Measurements from ENCODE around the gene PFDN4. TPM values are rescaled to one million over a fixed set of nuclear protein-coding genes. Genes with fewer than 3 reads are reported as not detected.

PFDN4 gene
- total and polyA plus RNA-seq, 2 of the 13 experiments (the other 11 are each of a cell fraction or from before 2014, with no cell fraction given) = 59.8 to 227 TPM

DNA sequence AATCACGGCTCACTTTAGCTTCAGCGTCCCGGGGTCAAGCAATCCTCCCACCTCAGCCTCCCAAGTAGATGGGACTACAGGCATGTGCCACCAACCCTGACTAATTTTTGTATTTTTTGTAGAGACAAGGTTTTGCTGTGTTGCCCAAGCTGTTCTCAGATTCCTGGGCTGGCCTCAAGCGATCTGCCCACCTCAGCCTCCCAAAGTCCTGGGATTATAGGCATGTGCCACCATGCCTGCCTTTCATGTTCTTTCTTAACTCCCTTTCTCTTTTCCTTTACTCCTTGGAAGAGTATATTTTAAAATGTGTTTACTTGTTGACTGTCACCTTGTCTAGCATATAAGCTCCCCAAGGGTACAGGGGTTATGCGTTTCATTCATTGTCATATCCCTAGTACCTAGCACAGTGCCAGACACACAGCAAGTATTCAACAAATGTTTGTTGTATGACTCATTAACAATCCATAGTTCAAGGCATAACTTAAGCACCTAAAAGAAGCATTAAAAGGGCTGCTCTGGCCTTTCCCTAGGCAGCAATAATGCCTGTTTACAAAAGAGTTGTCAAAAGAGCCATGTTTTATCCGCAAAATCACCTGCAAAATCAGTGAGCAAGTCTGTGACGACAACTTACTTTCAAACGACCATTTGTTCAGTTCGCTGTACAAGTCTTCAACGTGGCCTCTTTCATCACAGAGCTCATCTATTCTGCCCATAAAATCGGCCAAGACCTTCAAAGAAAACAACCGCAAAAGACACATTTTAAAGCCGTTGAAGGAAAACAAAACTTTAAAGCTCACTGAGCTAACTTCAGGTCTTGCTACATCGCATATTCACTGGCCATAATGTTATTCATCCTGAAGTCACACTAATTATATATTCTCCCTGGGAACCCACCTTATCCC lies 38.7 kb upstream of the PFDN4 start (continued):
- TF ChIP-seq ZIK1 (CRISPR knock-in tag; IDR thresholded peaks at IDR 0.05; ENCODE audit: borderline replicate concordance, low read depth) = no peak
- no peak for TF ChIP-seq NCOA5 (CRISPR knock-in tag; IDR thresholded peaks at IDR 0.05)
- 0 out of 2 replicates have a peak, but pooled peaks have one; percentile 21 for TF ChIP-seq SMARCC2 (IDR thresholded peaks at IDR 0.05)
- TF ChIP-seq TSC22D2 (CRISPR knock-in tag; IDR thresholded peaks at IDR 0.05; ENCODE audit: borderline replicate concordance) = no peak
- TF ChIP-seq ZNF432 (CRISPR knock-in tag; IDR thresholded peaks at IDR 0.05; ENCODE audit: borderline replicate concordance) = no peak
- TF ChIP-seq, protein P1, sequence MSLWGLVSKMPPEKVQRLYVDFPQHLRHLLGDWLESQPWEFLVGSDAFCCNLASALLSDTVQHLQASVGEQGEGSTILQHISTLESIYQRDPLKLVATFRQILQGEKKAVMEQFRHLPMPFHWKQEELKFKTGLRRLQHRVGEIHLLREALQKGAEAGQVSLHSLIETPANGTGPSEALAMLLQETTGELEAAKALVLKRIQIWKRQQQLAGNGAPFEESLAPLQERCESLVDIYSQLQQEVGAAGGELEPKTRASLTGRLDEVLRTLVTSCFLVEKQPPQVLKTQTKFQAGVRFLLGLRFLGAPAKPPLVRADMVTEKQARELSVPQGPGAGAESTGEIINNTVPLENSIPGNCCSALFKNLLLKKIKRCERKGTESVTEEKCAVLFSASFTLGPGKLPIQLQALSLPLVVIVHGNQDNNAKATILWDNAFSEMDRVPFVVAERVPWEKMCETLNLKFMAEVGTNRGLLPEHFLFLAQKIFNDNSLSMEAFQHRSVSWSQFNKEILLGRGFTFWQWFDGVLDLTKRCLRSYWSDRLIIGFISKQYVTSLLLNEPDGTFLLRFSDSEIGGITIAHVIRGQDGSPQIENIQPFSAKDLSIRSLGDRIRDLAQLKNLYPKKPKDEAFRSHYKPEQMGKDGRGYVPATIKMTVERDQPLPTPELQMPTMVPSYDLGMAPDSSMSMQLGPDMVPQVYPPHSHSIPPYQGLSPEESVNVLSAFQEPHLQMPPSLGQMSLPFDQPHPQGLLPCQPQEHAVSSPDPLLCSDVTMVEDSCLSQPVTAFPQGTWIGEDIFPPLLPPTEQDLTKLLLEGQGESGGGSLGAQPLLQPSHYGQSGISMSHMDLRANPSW (CRISPR knock-in tag; IDR thresholded peaks at IDR 0.05; ENCODE audit: borderline replicate concordance) = no peak
- no peak for TF ChIP-seq RBAK (CRISPR knock-in tag; IDR thresholded peaks at IDR 0.05)
- peak; percentile 43; the same call in 1 of the 2 replicates for TF ChIP-seq SOX5 (CRISPR knock-in tag; IDR thresholded peaks at IDR 0.05; ENCODE audit: borderline replicate concordance)
- no peak for TF ChIP-seq NFKB2 (CRISPR knock-in tag; IDR thresholded peaks at IDR 0.05; ENCODE audit: borderline replicate concordance)
- TF ChIP-seq FOSL2 (CRISPR knock-in tag; IDR thresholded peaks at IDR 0.05) = peak; percentile 91
- no peak for TF ChIP-seq ZNF441 (CRISPR knock-in tag; IDR thresholded peaks at IDR 0.05; ENCODE audit: borderline replicate concordance)
- TF ChIP-seq ZNF775 (CRISPR knock-in tag; IDR thresholded peaks at IDR 0.05; ENCODE audit: borderline replicate concordance) = no peak
- TF ChIP-seq ZNF24 (IDR thresholded peaks at IDR 0.05) = no peak
- TF ChIP-seq, protein P2, sequence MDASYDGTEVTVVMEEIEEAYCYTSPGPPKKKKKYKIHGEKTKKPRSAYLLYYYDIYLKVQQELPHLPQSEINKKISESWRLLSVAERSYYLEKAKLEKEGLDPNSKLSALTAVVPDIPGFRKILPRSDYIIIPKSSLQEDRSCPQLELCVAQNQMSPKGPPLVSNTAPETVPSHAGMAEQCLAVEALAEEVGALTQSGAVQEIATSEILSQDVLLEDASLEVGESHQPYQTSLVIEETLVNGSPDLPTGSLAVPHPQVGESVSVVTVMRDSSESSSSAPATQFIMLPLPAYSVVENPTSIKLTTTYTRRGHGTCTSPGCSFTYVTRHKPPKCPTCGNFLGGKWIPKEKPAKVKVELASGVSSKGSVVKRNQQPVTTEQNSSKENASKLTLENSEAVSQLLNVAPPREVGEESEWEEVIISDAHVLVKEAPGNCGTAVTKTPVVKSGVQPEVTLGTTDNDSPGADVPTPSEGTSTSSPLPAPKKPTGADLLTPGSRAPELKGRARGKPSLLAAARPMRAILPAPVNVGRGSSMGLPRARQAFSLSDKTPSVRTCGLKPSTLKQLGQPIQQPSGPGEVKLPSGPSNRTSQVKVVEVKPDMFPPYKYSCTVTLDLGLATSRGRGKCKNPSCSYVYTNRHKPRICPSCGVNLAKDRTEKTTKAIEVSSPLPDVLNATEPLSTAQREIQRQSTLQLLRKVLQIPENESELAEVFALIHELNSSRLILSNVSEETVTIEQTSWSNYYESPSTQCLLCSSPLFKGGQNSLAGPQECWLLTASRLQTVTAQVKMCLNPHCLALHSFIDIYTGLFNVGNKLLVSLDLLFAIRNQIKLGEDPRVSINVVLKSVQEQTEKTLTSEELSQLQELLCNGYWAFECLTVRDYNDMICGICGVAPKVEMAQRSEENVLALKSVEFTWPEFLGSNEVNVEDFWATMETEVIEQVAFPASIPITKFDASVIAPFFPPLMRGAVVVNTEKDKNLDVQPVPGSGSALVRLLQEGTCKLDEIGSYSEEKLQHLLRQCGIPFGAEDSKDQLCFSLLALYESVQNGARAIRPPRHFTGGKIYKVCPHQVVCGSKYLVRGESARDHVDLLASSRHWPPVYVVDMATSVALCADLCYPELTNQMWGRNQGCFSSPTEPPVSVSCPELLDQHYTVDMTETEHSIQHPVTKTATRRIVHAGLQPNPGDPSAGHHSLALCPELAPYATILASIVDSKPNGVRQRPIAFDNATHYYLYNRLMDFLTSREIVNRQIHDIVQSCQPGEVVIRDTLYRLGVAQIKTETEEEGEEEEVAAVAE (CRISPR knock-in tag; IDR thresholded peaks at IDR 0.05; ENCODE audit: borderline replicate concordance) = no peak
- TF ChIP-seq PRPF4 (IDR thresholded peaks at IDR 0.05; ENCODE audit: low read depth, low read length, poor library complexity, severe bottlenecking) = no peak
- no peak for TF ChIP-seq ZNF260 (CRISPR knock-in tag; IDR thresholded peaks at IDR 0.05; ENCODE audit: borderline replicate concordance, low read depth)
